ENCODE results near the gene ERBIN. TPM values are rescaled to one million over a fixed set of nuclear protein-coding genes. Genes with fewer than 3 reads are reported as not detected.
A peak's percentile ranks its signal among the peaks of the same experiment; 100 is the strongest.

ERBIN gene
- total and polyA plus RNA-seq, 9 of the 15 experiments (the other 6 are each of a cell fraction or from before 2014, with no cell fraction given) = 11.9 to 72.8 (median 41.7) TPM

GRCh38 chr5:65925601-65926275 is 637 bp upstream of the ERBIN start (continued):
- TF ChIP-seq, protein P1, sequence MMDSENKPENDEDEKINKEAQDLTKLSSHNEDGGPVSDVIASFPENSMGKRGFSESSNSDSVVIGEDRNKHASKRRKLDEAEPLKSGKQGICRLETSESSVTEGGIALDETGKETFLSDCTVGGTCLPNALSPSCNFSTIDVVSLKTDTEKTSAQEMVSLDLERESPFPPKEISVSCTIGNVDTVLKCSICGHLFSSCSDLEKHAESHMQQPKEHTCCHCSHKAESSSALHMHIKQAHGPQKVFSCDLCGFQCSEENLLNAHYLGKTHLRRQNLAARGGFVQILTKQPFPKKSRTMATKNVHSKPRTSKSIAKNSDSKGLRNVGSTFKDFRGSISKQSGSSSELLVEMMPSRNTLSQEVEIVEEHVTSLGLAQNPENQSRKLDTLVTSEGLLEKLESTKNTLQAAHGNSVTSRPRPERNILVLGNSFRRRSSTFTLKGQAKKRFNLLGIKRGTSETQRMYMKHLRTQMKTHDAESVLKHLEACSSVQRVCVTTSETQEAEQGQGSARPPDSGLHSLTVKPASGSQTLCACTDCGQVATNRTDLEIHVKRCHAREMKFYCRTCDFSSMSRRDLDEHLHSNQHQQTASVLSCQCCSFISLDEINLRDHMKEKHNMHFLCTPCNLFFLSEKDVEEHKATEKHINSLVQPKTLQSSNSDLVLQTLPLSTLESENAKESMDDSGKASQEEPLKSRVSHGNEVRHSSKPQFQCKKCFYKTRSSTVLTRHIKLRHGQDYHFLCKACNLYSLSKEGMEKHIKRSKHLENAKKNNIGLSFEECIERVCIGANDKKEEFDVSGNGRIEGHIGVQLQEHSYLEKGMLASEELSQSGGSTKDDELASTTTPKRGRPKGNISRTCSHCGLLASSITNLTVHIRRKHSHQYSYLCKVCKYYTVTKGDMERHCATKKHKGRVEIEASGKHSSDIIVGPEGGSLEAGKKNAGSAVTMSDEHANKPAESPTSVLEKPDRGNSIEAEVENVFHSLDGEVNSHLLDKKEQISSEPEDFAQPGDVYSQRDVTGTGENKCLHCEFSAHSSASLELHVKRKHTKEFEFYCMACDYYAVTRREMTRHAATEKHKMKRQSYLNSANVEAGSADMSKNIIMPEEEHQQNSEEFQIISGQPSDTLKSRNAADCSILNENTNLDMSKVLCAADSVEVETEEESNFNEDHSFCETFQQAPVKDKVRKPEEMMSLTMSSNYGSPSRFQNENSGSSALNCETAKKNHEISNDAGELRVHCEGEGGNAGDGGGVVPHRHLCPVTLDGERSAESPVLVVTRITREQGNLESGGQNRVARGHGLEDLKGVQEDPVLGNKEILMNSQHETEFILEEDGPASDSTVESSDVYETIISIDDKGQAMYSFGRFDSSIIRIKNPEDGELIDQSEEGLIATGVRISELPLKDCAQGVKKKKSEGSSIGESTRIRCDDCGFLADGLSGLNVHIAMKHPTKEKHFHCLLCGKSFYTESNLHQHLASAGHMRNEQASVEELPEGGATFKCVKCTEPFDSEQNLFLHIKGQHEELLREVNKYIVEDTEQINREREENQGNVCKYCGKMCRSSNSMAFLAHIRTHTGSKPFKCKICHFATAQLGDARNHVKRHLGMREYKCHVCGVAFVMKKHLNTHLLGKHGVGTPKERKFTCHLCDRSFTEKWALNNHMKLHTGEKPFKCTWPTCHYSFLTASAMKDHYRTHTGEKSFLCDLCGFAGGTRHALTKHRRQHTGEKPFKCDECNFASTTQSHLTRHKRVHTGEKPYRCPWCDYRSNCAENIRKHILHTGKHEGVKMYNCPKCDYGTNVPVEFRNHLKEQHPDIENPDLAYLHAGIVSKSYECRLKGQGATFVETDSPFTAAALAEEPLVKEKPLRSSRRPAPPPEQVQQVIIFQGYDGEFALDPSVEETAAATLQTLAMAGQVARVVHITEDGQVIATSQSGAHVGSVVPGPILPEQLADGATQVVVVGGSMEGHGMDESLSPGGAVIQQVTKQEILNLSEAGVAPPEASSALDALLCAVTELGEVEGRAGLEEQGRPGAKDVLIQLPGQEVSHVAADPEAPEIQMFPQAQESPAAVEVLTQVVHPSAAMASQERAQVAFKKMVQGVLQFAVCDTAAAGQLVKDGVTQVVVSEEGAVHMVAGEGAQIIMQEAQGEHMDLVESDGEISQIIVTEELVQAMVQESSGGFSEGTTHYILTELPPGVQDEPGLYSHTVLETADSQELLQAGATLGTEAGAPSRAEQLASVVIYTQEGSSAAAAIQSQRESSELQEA (IDR thresholded peaks at IDR 0.05; ENCODE audit: low read depth) = no peak
- TF ChIP-seq FOXA1 (IDR thresholded peaks at IDR 0.05; ENCODE audit: borderline replicate concordance) = no peak
- TF ChIP-seq ZNF586 (CRISPR knock-in tag; conservative IDR thresholded peaks at IDR 0.05) = no peak
- TF ChIP-seq MEF2D (tag; conservative IDR thresholded peaks at IDR 0.05; ENCODE audit: low read depth) = no peak
- TF ChIP-seq MTA2 (IDR thresholded peaks at IDR 0.05; ENCODE audit: low read depth) = peak; percentile 9; the same call in 1 of the 2 replicates
- TF ChIP-seq DNMT1 (IDR thresholded peaks at IDR 0.05) = no peak
- TF ChIP-seq MCM2 (IDR thresholded peaks at IDR 0.05; ENCODE audit: low read depth) = no peak
- TF ChIP-seq ZNF274 (IDR thresholded peaks at IDR 0.05; ENCODE audit: borderline replicate concordance, low read depth, low read length) = no peak
- TF ChIP-seq DDX20 (tag; IDR thresholded peaks at IDR 0.05; ENCODE audit: low read depth) = no peak
- TF ChIP-seq SRSF1 (IDR thresholded peaks at IDR 0.05; ENCODE audit: low read depth, low read length) = peak; percentile 57; the same call in 1 of the 2 replicates
- TF ChIP-seq NCOA6 (IDR thresholded peaks at IDR 0.05) = peak; percentile 74
- peak; percentile 93 for TF ChIP-seq PCBP1 (IDR thresholded peaks at IDR 0.05; ENCODE audit: low read depth, low read length, poor library complexity, severe bottlenecking)
- TF ChIP-seq, protein P2, sequence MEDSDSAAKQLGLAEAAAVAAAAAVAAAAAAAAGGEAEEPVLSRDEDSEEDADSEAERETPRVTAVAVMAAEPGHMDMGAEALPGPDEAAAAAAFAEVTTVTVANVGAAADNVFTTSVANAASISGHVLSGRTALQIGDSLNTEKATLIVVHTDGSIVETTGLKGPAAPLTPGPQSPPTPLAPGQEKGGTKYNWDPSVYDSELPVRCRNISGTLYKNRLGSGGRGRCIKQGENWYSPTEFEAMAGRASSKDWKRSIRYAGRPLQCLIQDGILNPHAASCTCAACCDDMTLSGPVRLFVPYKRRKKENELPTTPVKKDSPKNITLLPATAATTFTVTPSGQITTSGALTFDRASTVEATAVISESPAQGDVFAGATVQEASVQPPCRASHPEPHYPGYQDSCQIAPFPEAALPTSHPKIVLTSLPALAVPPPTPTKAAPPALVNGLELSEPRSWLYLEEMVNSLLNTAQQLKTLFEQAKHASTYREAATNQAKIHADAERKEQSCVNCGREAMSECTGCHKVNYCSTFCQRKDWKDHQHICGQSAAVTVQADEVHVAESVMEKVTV (CRISPR knock-in tag; IDR thresholded peaks at IDR 0.05) = no peak
- 0 out of 2 replicates have a peak, but pooled peaks have one; percentile 32 for TF ChIP-seq GTF2F1 (IDR thresholded peaks at IDR 0.05; ENCODE audit: low read depth, low read length)
- TF ChIP-seq ZNF696 (CRISPR knock-in tag; conservative IDR thresholded peaks at IDR 0.05) = no peak
- no peak for TF ChIP-seq ZNF384 (IDR thresholded peaks at IDR 0.05; ENCODE audit: low read depth, low read length)
- peak in 1 of 2 experiments; percentile 81; a peak in 1 of 4 replicates for TF ChIP-seq TEAD1 (CRISPR knock-in tag; IDR thresholded peaks at IDR 0.05)

All from K562 (cell line).